SH-SY5Y (cell line): ENCODE results near the gene DNAJC6.

Source experiments
- GATA2 ChIP-seq: IDR thresholded peaks from 2 replicates; pipeline ENCODE4 v1.6.1; 2011; ENCODE audit warnings: mild to moderate bottlenecking, low read depth, low read length
- GATA3 ChIP-seq: IDR thresholded peaks from 2 replicates; pipeline ENCODE4 v1.6.1; 2011; ENCODE audit warnings: low read depth, mild to moderate bottlenecking, low read length, moderate library complexity

- no peak for TF ChIP-seq GATA2
- TF ChIP-seq GATA3: no peak
These were observed 9.8 kb downstream of the DNAJC6 start for GRCh38 chr1:65319141-65319540.
